Hepatic stellate cell (primary cell): ENCODE measurements around the gene MIS18A.
"Not testable (repeated sequence)": the region's sequence is repeated elsewhere in the genome, so short reads cannot be mapped to it uniquely, and the experiment has no call there.

ENCODE experiments used
- DNase-seq: peaks from one replicate; pipeline ENCODE4 v3.0.0; 2011; ENCODE audit warnings: low spot score

Gene MIS18A

DNA sequence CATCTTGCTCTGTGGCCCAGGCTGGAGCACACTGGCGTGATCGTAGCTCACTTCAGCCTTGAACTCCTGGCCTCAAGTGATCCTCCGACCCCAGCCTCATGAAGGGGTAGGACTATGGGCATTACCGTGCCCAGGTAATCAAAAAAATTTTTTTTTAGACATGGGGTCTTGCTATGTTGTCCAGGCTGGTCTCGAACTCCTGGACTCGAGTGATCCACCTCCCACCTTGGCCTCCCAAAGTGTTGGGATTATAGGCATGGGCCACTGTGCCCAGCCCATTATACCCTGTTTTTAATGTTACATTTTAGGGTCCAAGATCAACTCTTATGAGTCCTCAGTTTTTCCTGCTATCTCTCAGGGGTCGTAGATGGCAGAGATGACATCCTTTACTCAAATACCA lies 26.1 kb upstream of the MIS18A start:
- DNase-seq = no peak

DNA sequence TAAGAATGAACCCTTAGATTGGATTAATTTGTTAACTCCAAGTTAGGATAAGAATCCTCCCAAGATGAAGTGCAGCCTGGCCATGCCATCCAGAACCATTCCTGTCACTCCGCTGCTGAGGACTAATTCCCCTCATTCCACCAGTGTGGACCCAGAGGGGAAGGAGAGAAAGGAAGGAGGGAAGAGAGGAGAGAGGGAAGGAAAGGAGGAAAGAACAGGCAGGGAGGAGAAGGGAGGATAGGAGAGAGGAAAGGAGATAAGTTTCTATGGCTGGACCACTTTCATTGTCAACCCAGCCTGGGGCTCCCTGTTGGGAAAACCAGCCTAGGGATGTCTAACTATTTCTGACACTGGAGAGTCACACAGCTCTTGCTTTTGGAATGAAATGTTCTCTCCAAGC lies 24.5 kb upstream of the MIS18A start:
- DNase-seq = no peak

DNA sequence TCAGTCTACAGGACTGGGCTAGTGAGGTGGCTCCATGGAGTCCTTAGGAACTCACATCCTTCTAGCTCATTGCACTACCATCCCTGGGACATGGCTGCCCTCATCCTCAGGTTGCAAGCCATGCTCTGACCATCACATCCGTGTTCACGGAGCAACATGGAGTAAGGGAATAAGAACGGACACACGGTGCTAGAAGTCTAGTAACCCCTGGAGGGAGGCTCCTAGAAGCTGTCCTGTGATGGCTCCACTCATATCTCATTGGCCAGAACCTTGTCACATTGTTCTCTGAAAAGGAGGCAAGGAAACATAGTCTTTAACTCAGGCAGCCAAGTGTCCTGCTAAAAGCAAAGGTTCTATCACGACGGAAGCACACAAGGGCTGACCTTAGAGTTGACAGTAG lies 23.7 kb upstream of the MIS18A start:
- DNase-seq = no peak

DNA sequence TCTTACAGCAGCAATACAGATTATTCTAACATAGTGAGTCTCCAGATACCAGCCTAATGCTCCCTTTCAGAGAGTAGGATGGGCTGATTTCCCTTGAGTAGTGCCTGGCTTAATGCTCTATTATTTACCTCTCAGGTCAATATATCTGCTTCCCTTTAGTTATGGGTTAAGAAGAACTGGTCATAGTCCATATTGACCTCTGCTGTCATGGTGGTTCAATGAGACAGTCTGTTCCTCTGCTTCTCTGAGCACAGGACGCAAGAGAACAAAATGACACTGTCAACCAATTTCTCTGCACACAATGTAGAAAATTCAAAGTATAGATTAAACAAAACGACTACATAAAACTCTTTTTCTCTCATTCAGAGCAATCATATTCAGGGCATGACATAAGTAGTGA lies 22.7 kb upstream of the MIS18A start:
- DNase-seq = no peak

DNA sequence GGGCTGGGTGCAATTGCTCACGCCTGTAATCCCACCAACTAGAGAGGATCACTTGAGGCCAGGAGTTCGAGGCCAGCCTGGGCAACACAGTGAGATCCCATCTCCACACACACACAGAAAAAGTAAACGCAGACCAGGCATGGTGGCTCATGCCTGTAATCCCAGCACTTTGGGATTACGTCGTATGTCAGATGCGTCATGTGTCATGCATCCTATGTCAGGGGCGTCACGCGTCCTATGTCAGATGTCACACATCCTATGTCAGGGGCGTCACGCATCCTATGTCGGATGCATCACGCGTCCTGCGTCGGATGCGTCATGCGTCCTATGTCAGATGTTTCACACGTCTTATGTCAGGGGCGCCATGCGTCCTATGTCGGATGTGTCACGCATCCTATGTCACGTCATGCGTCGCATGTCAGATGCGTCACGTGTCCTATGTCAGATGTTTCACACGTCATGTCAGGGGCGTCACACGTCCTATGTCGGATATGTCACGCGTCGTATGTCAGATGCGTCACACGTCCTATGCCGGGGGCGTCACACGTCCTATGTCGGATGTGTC lies 21.4 kb upstream of the MIS18A start:
- no peak for DNase-seq

DNA sequence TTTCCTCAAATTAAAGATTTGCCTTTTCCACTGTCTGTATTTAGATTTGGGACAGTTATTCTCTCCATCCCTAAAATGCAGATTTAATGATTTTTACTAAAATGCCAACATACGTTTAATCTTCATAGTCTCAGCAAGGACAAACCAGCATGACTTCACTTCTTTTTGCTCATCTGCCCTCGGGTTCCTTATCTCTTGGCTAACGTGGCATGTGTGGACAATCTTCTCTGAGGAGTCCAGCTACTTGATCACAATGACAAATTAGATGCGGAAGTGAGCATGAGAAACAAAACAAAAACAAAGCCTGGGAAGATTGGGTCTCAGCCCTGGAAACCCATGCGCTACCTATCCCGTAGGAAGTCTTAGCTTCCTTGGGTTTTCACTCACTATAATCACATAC lies 20.8 kb upstream of the MIS18A start:
- DNase-seq = no peak

DNA sequence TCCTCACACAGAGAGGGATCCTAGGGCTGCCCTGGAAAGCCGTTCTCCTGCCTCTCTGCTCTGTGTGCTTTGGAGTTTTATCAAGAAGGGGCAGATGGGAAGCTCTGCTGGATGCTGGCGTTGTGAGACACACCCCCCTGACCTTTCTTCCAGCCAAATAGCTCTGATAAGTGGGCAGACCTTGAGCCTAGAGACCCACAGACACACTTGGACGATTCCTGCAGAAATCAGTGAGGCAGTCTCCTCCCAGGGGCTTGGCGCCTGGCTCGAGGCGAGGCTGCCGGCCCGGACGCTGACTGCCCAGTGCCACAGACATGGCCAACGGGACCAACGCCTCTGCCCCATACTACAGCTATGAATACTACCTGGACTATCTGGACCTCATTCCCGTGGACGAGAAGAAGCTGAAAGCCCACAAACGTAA lies 19.8 kb upstream of the MIS18A start, which contains the start of gene MRAP:
Gene MRAP, plus strand, starts transcription at position 198 of the 424 bp plus-strand sequence. Its CDS starts 117 bp downstream, at position 315.
- DNase-seq = no peak

DNA sequence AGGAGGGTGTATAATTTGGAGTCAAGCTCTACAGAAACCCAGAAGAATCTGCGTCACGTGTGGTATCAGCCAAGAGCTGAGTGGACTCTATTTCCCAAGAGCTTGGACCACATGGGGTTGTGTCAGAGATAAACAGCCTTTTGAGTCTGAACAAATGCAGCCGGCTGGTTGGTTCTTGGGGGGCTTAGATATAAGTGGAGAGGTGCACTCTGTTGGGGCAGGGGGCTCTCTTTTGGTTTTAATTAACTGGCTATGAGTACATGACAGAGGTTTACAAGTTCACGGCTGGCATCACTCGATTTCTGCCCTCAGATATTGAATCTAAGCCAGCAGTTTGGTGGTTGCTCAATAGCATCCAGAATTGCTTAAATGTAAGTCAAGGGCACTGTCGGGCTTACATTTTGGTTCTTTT lies 19.3 kb upstream of the MIS18A start:
- no peak for DNase-seq

DNA sequence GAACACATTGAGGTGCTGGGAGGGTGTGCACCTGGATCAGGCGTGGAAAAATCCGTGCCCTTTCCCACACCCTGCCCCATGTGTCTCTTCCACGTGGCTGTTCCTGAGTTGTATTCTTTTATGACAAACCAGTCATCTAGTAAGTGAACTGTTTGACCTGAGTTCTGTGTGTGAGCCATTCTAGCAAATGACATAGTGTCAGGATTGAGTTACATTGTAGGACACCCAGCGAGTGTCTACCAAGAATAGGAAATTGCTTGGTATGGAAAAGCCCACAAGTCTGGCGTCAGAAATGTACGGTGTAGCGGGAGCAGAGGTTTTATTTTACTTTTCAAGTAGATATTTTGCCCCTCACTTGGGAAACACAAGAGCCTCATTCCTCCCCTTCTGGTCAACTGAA lies 18.6 kb upstream of the MIS18A start:
- no peak for DNase-seq

DNA sequence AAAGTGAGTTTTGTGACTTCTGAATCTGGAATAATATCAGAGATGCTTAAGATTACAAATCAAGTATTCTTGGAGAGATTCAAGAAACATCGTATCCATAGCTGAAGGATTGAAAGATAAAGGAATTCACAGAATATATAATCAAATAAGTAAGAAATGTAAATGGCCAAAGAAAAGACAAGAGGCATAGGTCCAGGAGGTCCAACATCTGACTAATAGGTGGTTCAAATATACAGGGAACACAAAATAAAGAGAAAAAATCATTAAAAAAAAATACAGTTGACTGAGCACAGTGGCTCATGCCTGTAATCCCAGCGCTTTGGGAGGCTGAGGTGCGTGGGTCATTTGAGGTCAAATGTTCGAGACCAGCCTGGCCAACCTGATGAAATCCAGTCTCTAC lies 6.6 kb upstream of the MIS18A start:
- no peak for DNase-seq

DNA sequence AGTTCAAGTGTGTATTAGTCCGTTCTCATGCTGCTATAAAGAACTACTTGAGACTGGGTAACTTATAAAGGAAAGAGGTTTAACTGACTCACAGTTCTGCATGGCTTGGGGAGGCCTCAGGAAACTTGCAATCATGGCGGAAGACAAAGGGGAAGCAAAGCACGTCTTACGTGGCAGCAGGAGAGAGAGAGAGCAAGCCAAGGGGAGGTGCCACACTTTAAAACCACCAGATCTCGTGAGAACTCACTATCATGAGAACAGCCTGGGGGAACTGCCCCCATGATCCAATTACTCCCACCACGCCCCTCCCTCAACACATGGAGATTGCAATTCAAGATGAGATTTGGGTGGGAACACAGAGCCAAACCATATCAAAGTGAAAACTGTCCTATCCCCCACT lies 4.1 kb upstream of the MIS18A start:
- no peak for DNase-seq

DNA sequence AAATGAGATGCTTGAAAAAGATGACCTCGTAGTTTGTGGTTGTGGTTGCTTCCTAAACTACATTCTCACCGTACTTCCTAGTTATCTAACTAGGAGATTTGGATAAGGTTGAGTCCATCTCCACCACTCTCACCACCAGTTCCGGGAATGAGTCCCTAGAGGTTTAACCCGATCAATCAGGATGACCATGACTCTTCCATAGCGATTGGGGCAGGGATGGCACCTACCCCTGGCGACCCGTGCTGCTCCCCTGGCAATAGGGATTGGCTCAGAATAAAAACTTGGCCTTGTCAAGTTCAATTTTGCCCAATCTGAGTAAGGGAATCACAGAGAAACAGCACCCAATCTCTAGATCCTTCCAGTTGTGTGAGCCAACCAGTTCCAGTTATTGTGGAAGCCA lies 2.7 kb upstream of the MIS18A start:
- DNase-seq = no peak

DNA sequence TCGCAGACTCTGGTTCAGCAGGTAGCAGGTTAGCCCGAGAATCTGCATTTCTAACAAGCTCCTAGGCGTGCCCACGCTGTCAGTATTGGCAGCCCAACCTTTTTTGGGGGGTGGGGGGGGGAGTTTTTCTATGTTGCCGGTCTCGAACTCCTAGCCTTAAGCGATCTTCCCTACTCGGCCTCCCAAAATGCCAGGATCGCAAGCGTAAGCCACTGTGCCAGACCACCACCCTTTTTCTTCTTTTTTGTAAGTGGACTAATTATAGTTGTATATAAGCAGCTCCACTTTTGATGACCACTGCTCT lies 480 bp upstream of the MIS18A start:
- DNase-seq = no peak

DNA sequence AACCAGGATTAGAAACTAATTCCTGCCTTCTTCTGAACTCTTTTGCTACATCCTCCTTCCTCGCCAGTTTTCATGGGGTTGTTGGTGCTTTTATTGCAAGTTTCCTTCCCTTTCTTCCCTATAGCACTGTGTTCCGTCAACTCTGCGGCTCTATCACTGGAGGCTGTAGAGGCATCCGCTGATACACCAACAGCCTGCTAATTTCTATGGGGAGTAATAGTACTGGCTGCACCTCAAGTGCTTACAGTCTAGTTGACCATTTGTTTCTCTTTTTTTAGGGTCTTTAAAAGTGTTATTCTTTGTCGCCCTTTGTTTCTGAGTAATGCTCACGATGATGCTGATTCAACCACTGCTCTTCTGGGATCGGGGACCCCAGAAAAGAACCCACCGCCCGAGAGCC lies 746 bp downstream of the MIS18A start:
- DNase-seq = no peak

DNA sequence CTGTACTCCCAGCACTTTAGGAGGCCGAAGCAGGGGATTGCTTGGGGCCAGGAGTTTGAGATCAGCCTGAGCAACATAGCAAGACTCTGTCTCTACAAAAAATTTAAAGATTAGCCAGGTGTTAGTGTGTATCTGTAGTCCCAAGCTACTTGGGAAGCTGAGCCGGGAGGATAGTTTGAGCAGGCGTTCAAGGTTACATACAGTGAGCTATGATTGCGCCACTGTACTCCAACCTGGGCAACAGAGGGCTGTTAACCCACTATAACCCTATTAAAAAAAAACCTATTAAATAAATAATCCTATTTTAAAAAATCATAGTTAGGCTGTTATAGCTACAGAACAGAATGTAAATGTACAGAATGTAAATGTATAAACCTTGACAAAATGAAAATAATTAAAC lies 2.2 kb downstream of the MIS18A start:
- DNase-seq = no peak

DNA sequence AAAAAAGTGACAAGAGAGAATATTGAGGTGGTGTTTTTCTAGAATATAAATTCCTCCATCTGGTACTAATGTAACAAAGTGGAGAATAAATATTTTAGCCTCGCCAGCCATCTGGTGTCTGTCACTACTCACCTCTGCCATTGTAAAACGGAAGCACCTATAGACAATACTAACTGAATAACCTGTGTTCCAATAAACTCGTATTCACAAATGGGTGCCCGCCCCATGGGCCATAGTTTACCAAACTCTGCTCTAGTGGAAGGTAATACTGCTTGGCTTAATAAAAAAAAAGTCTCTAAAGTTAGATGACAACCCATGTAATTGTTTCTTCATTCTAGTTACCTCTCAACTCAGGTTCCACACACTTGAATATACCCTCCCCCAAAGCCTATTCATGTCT lies 8.1 kb downstream of the MIS18A start:
- no peak for DNase-seq

DNA sequence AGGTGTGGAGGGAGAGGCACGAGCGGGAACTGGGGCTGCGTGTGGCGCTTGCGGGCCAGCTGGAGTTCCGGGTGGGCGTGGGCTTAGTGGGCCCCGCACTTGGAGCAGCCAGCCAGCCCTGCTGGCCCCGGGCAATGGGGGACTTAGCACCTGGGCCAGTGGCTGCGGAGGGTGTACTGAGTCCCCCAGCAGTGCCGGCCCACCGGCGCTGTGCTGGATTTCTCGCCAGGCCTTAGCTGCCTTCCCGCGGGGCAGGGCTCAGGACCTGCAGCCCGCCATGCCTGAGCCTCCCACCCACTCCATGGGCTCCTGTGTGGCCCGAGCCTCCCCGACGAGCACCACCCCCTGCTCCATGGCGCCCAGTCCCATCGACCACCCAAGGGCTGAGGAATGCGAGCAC lies 13.5 kb downstream of the MIS18A start:
- not testable (repeated sequence) for DNase-seq

DNA sequence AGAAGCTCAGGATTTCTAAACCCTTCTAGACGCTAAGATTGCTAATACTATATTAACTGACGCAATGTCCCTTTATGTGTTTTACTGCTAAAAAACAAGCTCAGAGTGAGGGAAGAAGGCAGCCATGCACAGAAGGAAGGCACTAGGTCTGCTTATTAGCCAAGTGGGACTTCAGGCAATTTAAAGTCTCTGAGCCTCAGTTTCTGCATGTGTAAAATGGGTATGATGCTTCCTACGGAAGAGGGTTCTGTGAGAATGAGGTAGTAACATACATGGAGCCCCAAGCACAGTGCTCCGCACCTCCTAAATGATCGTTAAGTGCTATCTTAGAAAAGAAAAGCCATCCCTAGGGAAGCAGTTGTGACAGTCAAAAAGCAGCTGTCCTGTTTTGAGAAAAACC lies 16.9 kb downstream of the MIS18A start:
- no peak for DNase-seq

DNA sequence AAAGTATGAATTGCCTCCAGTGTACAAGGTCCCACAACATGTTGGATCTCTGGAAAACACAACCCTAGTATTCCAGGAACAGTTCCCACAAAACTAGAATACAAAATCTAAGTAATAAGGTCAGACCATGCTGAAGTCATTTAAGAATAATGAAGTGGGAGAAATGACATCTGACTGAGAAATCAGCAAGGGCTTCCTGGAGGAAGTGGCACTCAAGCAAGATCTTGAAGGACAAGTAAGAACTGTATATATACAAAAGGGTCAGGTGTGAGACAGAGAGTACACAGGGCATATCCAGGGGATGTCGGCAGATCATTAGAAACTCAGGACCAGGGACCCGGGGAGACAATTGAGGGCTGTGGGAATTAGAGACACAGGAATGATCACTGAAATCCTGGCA lies 18.7 kb downstream of the MIS18A start:
- no peak for DNase-seq

DNA sequence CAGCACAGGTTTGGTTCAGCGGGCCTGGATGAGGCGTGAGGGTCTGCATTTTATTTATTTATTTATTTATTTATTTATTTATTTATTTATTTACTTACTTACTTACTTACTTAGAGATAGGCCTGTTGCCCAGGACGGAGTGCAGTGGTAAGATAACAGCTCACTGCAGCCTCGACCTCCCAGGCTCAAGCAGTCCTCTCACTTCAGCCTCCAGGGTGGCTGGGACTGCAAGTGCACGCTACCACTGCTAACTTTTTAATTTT lies 20.1 kb downstream of the MIS18A start:
- DNase-seq = not testable (repeated sequence)

DNA sequence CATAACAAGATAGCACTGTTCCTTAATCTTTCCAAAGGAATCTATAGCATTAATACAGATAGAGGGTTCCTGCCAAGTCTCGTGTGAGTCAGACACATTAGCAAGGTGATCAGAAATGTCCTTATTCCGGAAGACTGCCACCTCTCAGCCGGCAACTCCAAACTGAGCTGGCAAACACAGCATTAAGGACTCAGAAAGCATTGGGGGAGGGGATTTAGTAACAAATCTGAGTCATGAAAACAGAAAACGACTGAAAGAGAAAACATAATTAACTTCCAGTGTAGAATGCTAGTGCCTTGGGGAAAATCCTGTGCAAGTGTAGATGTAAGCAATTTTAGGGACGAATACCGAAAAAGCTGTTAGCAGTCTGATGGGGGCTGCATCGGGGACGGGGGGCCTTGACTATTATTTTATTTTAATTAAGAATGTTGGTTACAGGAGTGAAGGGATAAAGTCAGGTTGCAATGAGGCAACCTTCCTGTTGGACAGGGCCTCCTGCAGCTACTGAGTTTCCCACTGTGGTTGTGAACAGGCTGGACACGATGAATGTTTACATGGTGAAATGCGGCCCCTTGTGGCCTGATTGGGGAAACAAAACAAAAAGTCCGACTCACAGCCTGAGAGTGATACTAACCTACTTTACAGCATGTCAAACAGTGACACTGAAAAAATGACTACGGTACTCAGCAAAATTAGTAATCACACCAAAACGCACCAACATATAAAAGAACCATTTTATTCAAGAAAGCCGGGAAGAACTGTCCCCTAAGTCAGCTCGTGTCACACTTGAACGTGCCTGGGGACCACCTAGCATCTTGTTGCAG lies 20.7 kb downstream of the MIS18A start:
- DNase-seq = peak; percentile 75

DNA sequence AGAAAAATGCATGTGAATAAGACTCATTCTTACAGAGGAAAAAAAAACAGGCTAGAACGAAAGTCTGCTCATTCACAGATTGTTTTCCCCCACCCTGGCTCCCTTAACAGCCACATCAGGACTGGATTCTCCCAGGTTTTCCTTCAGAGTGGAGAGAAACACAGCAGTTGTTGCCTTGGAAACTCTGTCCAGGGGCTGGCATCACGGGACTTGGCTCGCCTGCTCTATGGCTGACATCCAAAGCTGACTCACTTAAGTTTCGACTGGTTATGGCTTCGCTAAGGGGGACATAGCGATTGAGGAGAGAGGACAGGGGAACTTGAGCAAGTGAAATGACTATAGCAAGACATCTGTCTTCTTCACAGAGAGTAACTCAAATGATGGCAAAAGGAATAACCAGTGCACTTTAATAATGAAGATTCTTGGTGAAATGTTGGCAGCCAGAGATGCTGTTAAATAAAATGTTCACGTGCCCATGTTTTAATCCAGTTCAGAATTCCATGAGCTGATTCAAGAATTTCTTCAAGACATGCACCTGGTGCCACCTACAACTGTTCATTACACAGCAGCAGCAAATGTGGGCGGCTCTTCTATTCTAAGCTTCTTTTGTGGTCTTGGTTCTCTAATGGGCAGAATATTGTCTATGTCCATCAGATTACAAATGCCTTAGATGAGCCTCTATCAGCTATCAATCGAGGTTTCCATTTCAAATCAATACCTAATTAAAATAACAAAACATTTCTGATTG lies 21.8 kb downstream of the MIS18A start:
- DNase-seq = peak; percentile 94

DNA sequence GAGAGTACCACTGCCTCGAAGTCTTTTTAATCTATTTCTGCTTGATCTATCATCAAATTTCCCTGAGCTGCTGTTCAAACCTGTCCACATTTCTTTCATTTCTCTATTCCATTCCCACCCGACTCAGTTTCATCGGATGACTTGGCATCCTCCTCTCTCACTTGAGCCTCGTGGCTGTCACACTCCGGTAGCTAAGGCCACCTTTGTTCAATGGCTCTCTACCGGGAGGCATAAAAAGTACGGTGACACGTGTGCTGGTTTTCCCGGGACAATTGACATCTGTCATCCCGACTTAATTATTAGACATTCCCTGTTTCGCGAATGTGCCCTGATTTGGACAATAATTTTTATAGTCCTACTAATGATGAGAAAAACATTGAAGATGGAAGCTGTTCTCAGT lies 22.6 kb downstream of the MIS18A start:
- DNase-seq = no peak

DNA sequence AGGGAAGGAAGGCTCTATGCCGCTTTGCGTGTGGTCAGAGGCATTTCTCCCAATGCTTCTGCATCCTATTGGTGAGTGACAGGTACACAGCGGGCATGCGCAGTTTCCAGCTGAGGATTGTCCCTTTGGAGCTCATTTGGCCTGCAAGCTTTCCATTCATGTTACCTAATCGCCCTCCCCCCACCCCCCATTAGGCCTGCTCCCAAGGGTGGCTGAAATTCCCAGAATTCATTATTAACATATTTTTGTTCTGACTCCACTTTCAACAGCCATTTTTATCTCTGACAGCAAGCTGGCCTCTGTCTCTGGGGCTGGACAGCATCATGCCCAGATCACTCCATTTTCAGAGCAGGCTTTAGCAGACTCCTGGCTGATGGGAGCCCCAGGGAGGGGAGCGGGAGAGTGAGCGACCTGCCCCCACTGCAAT lies 25.6 kb downstream of the MIS18A start:
- DNase-seq = peak; percentile 77
